PC-3 (cell line): Measurements from ENCODE around the gene TMEM221. TPM values are rescaled to one million over a fixed set of nuclear protein-coding genes. Genes with fewer than 3 reads are reported as not detected.

Source experiments
- ATAC-seq: fragments of 200-7000 bp; cut with Tn5 transposase; 2 replicates; pipeline ENCODE4 v1.9.1; 2020; ENCODE audit warnings: mild to moderate bottlenecking, moderate library complexity
- BruUV-seq: library from RNA; stranded (reverse); fragments of 400-500 nt; replicated peaks from 2 replicates; lab custom pipeline; 2021; lab: Mats Ljungman, UMichigan
- CTCF ChIA-PET: fragments of 300-600 bp; sonication (Branson Sonifier 250); formaldehyde crosslinking; loops from one replicate; lab custom pipeline; 2022; ENCODE audit warnings: antibody characterized with exemption; lab: Charles Lee
- POLR2A ChIA-PET: fragments of 300-600 bp; sonication (Branson Sonifier 250); formaldehyde crosslinking; loops from one replicate; lab custom pipeline; 2022; ENCODE audit warnings: antibody characterized with exemption; ENCODE audit not compliant: unreplicated experiment; lab: Charles Lee
- DNase-seq: peaks from one replicate; pipeline ENCODE4 v3.0.0-alpha.2; 2015
- H2AFZ ChIP-seq: fragments of 300-600 bp; sonication (generic); 2 replicates; pipeline ENCODE4 v1.6.0; 2016; ENCODE audit warnings: antibody characterized with exemption, low read length
- H3F3A ChIP-seq: fragments of 300-600 bp; sonication (generic); one replicate; pipeline ENCODE4 v1.6.0; 2017; ENCODE audit warnings: antibody characterized with exemption, low read length, control low read depth, mild to moderate bottlenecking; ENCODE audit not compliant: unreplicated experiment
- H3K27ac ChIP-seq: fragments of 300-600 bp; sonication (generic); 2 replicates; pipeline ENCODE4 v1.5.1; 2016; ENCODE audit warnings: mild to moderate bottlenecking, low read length
- H3K27me3 ChIP-seq: fragments of 300-600 bp; sonication (generic); 2 replicates; pipeline ENCODE4 v1.6.1; 2016; ENCODE audit warnings: low read length, mixed read lengths
- H3K36me3 ChIP-seq: fragments of 300-600 bp; sonication (generic); 2 replicates; pipeline ENCODE4 v1.6.1; 2016; ENCODE audit warnings: low read depth, mixed run types, low read length, mixed read lengths
- H3K4me1 ChIP-seq: fragments of 300-600 bp; sonication (generic); 2 replicates; pipeline ENCODE4 v1.5.1; 2016; ENCODE audit warnings: low read length; ENCODE audit not compliant: insufficient read depth
- H3K4me2 ChIP-seq: fragments of 300-600 bp; sonication (generic); 2 replicates; pipeline ENCODE4 v1.6.0; 2016; ENCODE audit warnings: low read length
- H3K4me3 ChIP-seq: fragments of 300-600 bp; sonication (generic); 2 replicates; pipeline ENCODE4 v1.5.1; 2016; ENCODE audit warnings: mild to moderate bottlenecking, low read length, mixed read lengths
- H3K79me2 ChIP-seq: fragments of 300-600 bp; sonication (generic); 2 replicates; pipeline ENCODE4 v1.6.1; 2017; ENCODE audit warnings: low read length, mixed read lengths
- H3K9ac ChIP-seq: fragments of 300-600 bp; sonication (generic); 2 replicates; pipeline ENCODE4 v1.6.0; 2016; ENCODE audit warnings: mild to moderate bottlenecking, low read length
- H3K9me2 ChIP-seq: fragments of 300-600 bp; sonication (generic); replicated peaks from 2 replicates; pipeline ENCODE4 v1.6.1; 2016; ENCODE audit warnings: mixed run types, low read length, mixed read lengths
- H3K9me3 ChIP-seq: fragments of 300-600 bp; sonication (generic); 2 replicates; pipeline ENCODE4 v1.6.1; 2016; ENCODE audit warnings: low read length, mixed read lengths
- H4K20me1 ChIP-seq: fragments of 300-600 bp; sonication (generic); 2 replicates; pipeline ENCODE4 v1.6.1; 2016; ENCODE audit warnings: low read length, mixed read lengths
- CTCF ChIP-seq: fragments of 300-600 bp; sonication (generic); conservative IDR thresholded peaks from 2 replicates; pipeline ENCODE4 v1.5.1; 2017; ENCODE audit warnings: antibody characterized with exemption, low read depth, mild to moderate bottlenecking, low read length
- EZH2 ChIP-seq: fragments of 300-600 bp; sonication (generic); IDR thresholded peaks from one replicate; pipeline ENCODE4 v1.6.1; 2017; ENCODE audit warnings: antibody characterized with exemption, mild to moderate bottlenecking, low read length; ENCODE audit not compliant: unreplicated experiment
- EZH2phosphoT487 ChIP-seq: fragments of 300-600 bp; sonication (generic); IDR thresholded peaks from 2 replicates; pipeline ENCODE4 v1.6.1; 2018; ENCODE audit warnings: mild to moderate bottlenecking, antibody characterized with exemption, low read length, borderline replicate concordance
- intact Hi-C: fragments of 100-400 bp; cut with micrococcal nuclease; formaldehyde crosslinking; loops from 2 replicates; pipeline ENCODE4 v1.9.0; 2023
- total RNA-seq: library from RNA; depleted of rRNA; stranded (reverse); fragments of >200 nt; gene quantifications from 2 replicates; pipeline ENCODE4 v1.2.3, GENCODE V29; 2014

The TMEM221 gene
- total RNA-seq, 1 experiment from 2014 or later, result 3.0 TPM

- ChIA-PET CTCF (no interaction called here), POLR2A (no interaction called here)
- Histone ChIP-seq H3K9ac (no peak overlapping the region), H3K79me2 (no peaks in the 10 kb centered on the region), H3K36me3 (no peaks in the 10 kb centered on the region), H3F3A (no peaks in the 10 kb centered on the region), H2AFZ (no peak overlapping the region), H3K27ac (no peak overlapping the region), H3K9me3 (no peaks in the 10 kb centered on the region), H4K20me1 (no peaks in the 10 kb centered on the region), H3K4me2 (no peak overlapping the region), H3K9me2 (no peaks in the 10 kb centered on the region), H3K4me3 (no peak overlapping the region), H3K4me1 (no peaks in the 10 kb centered on the region), H3K27me3 (no peaks in the 10 kb centered on the region)
- ATAC-seq (no peak), DNase-seq (no peak)
- TF ChIP-seq EZH2phosphoT487, result no peak
- no peak for TF ChIP-seq CTCF
- TF ChIP-seq EZH2, result no peak
- intact Hi-C loops, result no loop called here
- BruUV-seq, result TSS peak; percentile 35
These were observed 42.2 kb downstream of the TMEM221 start for GRCh38 chr19:17406046-17406886.

GRCh38 chr19:17405250-17406045 lies 43.0 kb downstream of the TMEM221 start, which contains the start of gene BST2:
BST2 (minus strand) TSS chr19:17405630; CDS start chr19:17405575, 55 bp downstream.
- Histone ChIP-seq H4K20me1 (no peaks in the 10 kb centered on the region), H3K9ac (no peak within 1 kb of the TSS), H3K4me1 (no peaks in the 10 kb centered on the region), H3K27ac (no peak within 1 kb of the TSS), H3K27me3 (no peaks in the 10 kb centered on the region), H2AFZ (no peak within 1 kb of the TSS), H3K4me3 (no peak within 1 kb of the TSS), H3K4me2 (no peak within 1 kb of the TSS), H3K36me3 (no peaks in the 10 kb centered on the region), H3K9me3 (no peaks in the 10 kb centered on the region), H3K79me2 (no peaks in the 10 kb centered on the region), H3F3A (no peaks in the 10 kb centered on the region), H3K9me2 (no peaks in the 10 kb centered on the region)
- no peak for DNase-seq
- ChIA-PET CTCF (no interaction called here), POLR2A (no interaction called here)
- no peak for TF ChIP-seq EZH2phosphoT487
- no peak for TF ChIP-seq EZH2
- TF ChIP-seq CTCF, result no peak
- intact Hi-C loops, result no loop called here
- ATAC-seq, result no peak
- TSS peak; percentile 91 for BruUV-seq
